Adrenal gland (tissue), 5 donors: ENCODE data around the gene FMN2.

Experiments
- CTCF ChIP-seq, 6 experiments: fragments of 450-650 bp in 4 of 6; fragments of 200-600 bp in 2 of 6; sonication (generic) in 1 of 6; IDR thresholded peaks; 1 replicate in 5 of 6; 2 replicates in 1 of 6; pipeline versions ENCODE4 v1.5.1 to v1.8.0; 2016 to 2021; ENCODE audit warnings: antibody characterized with exemption in 6 of 6, mild to moderate bottlenecking in 2 of 6, moderate library complexity in 1 of 6
- POLR2A ChIP-seq, 2 donors: fragments of 450-650 bp; IDR thresholded peaks; one replicate each; pipeline ENCODE4 v1.6.1; 2017; ENCODE audit warnings: antibody characterized with exemption in 2 of 2, mild to moderate bottlenecking in 2 of 2, moderate library complexity in 1 of 2
- donor health status: DM: no; HTN: no; CAD: no.

- TF ChIP-seq CTCF (IDR thresholded peaks at IDR 0.05) = no peak
- TF ChIP-seq POLR2A (IDR thresholded peaks at IDR 0.05) = no peak
Measured at GRCh38 chr1:240155605-240156004, 63.9 kb downstream of the FMN2 start.
